Stimulated activated CD8-positive, alpha-beta memory T cell treated with anti-CD3 and anti-CD28 coated beads, Interleukin-7, amount 100 ng/mL, for 1 hour (primary cell): ENCODE results near the gene SRSF2.
"Not testable (repeated sequence)": the region's sequence is repeated elsewhere in the genome, so short reads cannot be mapped to it uniquely, and the experiment has no call there.

ENCODE experiments used
- DNase-seq, 2 donors: peaks; one replicate each; pipeline ENCODE4 v3.0.0-alpha.2; 2020; ENCODE audit warnings: low read depth in 2 of 2

The SRSF2 gene

DNA sequence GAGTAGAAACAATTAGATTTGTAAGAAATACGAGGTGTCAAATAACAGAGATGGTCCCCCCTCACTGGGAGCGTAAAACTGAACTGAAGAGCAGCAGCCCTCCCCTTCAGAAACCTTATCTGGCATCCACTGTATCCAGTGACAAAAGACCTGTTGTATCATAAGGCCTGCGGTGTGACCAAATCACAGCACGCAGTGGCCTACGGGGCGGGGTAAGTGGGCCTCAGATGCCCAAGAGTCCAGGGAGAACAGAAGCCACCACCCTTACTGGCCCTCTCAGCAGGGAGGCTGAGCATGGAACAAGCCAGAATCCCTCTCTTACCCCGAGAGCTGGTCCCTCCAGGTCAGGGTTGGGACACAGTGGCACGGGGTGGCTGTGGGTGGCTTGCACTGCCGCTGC, 16.2 kb downstream of the SRSF2 start:
- no peak for DNase-seq

DNA sequence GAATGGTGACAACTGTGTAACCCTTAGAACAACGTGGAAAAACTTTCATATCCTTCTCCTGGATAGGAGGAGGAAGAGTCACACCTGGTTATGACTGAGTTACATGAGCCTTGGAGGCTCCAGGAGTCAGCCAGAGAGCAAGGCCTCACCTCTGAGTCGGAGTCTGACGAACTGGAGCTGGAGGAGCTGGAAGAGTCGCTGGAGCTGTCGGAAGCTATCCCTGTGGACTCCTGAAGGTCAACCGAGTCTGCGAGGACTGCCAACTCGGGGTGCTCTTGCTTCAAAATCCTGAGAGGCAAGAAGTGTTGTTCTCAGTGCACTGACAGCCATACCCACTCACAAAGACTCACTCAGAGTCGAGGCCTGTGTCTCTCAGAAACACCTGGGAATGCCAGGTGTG, 16.9 kb downstream of the SRSF2 start:
- DNase-seq: no peak

GRCh38 chr17:76718516-76718915, 18.6 kb downstream of the SRSF2 start:
- DNase-seq: no peak

DNA sequence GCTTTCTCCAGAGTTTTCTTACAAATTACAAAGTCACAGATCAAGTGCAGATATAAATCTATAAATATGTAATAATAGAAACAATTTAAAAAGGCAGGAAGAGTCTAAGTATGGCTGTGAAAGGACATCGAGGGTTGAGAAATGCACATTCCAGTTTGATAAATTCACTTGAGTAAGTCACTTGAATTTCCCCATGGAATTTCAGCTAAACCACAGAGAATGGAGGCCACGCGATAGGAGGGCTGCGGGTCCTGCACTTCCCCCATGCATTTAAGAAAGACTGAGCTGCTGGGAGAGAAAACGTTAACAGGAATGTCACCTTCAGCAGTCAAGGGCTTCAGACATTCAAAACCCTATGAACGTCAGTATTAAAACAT, 20.3 kb downstream of the SRSF2 start:
- DNase-seq: no peak

- peak; percentile 46 to 64 for DNase-seq
These were observed 20.8 kb downstream of the SRSF2 start for GRCh38 chr17:76716146-76716838.

DNA sequence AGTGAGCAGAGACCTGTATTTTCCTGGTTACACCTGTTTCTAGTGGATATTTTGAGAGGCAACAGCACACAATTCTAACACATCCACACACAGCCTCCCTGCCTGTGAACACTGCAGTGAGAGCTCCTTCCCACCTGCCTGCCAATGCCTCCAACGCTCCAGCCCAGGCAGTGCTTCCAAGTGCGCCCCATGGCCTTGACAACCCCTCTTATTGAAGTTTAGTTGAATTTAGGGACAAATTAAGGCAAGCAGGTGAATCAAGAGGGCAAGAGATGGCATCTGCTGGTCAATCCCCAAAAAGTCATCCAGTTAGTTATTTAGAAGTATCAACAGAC, 21.7 kb downstream of the SRSF2 start:
- no peak for DNase-seq

DNA sequence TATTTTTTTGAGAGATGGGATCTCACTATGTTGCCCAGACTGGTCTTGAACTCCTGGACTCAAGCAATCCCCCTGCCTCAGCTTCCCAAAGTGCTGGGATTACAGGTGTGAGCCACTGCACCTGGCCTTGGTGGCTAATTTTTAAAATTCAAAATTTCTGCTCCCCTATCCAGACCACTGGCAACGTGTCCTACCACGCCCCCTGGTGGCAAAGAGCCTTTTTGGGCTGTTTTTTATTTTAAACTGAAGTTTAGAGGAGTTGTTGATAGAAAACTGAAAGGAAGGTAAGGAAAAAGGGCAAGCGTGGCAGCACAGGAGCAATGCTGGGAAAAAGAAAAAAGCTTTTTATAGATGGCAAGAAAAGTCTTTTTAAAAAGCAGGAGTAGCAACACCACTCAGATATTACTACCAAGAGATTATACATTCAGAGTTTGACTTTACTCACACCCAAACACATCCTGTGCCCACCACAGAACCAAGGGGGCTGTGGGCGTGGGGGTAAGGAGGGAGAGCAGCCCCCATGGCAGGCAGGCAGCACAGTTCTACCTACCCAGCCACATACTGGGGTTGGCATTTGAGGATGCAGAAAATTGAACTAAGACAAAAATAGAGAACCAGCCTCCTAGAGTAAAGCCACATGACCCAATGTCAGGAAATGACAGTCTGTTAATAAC, 22.2 kb downstream of the SRSF2 start:
- DNase-seq: peak; percentile 47 to 68

- DNase-seq: no peak
These were observed 22.8 kb downstream of the SRSF2 start for GRCh38 chr17:76714336-76714735.

GRCh38 chr17:76713765-76714164, 23.4 kb downstream of the SRSF2 start:
- no peak for DNase-seq

DNA sequence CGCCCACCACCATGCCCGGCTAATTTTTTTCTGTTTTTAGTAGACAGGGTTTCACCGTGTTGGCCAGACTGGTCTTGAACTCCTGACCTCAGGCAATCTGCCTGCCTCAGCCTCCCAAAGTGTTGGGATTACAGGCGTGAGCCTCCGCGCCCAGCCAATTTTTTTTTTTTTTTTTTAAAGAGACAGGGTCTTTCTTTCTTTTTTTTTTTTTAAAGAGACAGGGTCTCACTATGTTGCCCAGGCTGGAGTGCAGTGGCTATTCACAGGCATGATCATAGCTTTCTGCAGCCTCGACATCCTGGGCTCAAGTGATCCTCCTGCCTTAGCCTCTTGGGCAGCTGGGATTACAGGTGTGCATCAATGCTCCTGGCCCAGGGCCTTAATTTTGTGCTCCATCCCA, 24.8 kb downstream of the SRSF2 start:
- DNase-seq: not testable (repeated sequence)

- peak; percentile 30 to 34 for DNase-seq
These were observed 26.1 kb downstream of the SRSF2 start, which contains the start of gene MXRA7 for GRCh38 chr17:76710863-76711611. Gene MXRA7, minus strand, starts transcription at chr17:76710965. Its CDS starts 19 bp downstream, at chr17:76710946.

DNA sequence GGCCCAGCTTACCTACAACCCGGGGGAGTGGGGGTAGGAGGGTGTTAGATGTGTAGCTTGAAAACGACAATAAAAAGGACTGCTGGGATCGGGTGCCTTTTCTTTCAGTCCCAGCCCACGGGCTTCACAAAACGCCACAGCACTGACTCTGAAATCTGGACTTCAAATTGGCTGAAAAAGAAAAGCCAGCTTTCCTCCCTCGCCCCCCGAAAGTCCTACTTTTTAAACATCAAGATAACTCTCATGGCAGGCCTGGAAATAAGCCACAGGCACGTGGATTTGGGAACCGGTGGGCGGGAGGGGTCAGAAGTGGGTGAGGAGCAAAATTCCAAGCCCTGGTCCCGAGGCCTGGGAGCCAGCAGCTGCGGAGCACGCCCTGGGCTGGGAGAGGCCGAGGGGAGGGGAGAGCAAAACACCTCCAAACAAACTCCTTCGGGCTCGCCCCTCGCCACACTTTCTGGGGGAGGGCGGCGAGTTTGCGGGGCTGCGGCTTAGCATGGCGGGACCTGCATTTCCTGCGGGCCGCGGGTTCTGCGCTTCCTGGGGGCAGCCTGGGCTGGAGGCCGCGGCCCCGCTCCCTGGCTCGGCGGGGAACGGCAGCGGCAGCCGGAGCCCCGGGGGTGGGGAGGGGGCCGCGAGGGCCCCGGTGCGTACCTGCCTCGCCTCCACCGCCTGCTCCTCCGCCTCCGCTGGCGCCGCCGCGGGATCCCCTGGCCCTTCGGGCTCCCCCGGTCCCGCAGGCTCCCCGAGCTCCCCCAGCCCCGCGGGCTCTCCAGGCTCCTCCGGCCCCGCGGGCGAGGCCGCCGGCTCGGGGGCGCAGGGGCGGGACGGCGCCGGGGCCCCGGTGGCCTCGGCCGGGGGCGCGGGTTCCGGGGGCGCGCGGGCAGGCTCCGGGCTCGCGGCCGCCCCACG, 26.9 kb downstream of the SRSF2 start:
- not testable (repeated sequence) for DNase-seq

DNA sequence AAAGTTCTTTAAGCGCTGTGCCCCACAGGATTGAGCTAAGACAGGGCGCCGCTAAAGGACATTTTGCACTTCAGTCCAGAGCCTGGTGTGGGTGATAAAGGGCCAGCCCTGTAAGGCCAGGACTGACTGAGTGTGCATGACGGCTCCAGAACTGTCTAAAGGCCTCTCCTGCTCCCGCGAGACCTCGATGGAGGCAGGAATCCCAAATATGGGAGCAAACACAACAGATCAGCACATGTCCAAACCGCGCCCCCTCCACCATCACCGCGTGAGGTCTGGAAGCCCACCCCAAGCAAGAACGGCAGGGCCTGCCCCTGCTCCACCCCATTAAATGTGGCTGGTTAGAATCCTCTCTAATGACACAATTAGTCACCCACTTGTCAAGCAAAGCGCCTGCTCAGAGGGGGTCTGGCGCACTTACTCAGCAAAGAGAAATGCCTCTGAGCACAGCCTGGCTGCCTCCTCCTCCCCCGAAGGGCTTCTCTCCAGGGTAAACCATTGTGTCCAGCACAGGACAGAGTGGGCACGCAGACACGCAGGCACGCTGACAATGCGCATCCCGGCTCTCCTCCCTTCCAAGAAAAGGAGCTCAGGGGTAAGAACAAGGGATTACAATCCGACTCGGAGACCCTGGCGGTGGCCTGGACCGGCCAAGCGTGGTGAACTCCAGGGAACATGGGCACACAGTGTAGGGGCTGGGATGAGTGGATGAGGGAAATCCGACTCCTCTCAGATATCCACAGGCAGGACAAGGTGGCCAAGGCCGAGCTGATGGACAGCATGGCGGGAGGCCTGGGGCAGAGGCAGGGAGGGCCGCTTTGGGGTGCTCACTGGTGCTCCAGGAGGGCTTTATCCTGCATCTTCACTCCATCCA, 27.8 kb downstream of the SRSF2 start:
- DNase-seq: no peak

DNA sequence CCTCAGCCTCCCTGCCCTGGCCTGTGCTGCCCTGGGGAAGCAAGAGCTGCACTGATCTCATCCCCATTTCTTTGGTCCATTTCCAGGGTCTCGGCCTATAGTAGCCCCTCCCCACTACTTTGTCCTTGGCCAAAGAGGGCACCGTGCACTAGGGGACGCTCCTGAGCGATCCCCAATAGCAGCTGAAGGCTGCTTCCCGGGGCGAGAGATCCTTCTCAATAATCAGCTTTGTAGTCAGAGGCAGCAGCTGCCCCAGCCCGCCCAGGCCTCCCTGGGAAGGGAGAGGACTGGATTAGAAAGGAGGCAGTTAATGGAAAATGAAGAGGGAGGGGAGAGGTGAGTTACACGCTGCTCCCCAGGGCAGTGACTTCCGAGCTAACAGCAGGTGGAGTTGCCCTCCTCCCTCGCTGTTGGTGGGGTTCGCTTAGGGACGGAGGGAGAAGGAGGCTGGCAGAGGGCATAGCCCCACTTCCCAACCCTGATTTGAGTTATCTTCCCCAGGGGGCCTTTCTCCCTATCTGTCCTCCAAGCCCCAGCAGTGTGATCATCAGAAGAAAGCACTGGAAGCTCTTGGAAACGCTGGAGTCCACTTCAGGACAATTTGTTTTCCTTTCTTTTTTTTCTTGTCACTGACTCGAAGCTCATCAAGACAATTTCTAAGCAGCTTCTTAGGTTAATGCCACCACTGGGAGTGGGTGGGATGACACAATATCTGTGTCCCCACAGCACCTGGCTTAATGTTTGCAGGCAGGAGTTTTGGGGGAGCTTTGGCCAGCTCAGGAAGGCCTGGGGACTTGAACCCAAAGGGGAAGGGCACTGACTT, 28.9 kb downstream of the SRSF2 start:
- no peak for DNase-seq

DNA sequence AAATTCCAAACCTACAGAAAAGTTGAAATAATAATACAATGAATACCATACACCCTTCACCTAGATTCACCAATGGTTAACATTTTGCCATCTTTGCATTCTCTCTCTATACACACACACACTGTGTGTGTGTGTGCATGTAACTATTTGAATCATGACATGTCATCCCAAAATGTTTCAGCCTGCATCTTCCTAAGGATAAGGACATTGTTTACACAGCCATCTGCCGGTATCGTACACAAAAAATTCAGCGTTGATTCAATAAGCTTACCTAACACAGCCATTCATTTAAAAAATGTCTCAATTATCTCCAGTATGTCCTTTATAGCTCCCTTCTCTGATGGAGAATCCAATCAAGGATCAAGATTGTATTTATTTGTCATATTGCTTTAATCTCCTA, 30.3 kb downstream of the SRSF2 start:
- DNase-seq: no peak

DNA sequence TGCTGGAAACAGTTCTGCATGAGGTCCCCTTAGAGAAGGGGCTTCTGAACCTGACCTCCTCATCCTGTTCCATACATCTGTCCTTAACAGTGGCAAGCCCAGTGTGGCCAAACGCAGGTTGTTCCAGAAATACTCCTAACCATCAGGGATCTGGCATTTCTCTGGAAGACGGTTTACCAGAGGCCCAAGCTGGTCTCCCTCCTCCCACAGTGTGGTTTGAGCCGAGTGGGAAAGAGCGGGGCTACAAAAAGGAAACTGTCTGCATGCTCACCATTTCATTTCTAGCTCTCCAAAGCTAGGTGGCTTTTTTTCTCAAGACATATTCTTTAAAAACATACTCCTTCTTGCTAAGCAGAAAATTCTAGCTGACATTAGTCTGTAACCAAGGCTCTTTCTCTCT, 32.3 kb downstream of the SRSF2 start:
- no peak for DNase-seq

- no peak for DNase-seq
These were observed 34.0 kb downstream of the SRSF2 start for GRCh38 chr17:76702941-76703637.

GRCh38 chr17:76702076-76702475, 35.1 kb downstream of the SRSF2 start:
- DNase-seq: no peak

GRCh38 chr17:76701471-76701967, 35.6 kb downstream of the SRSF2 start:
- DNase-seq: no peak
